AG04450 (cell line): ENCODE results near the gene FUCA1. TPM values are rescaled to one million over a fixed set of nuclear protein-coding genes. Genes with fewer than 3 reads are reported as not detected.
A peak's percentile ranks its signal among the peaks of the same experiment; 100 is the strongest.

Experiments used
- CTCF ChIA-PET: fragments of 300-600, 350-600 bp; formaldehyde crosslinking; extraction: SDS; loops from one replicate; lab custom pipeline; 2022; ENCODE audit warnings: antibody characterized with exemption, inconsistent platforms; lab: Charles Lee
- POLR2A ChIA-PET: fragments of 350-600 bp; formaldehyde crosslinking; extraction: SDS; loops from one replicate; lab custom pipeline; 2021; ENCODE audit warnings: antibody characterized with exemption, inconsistent platforms; lab: Yijun Ruan, JAX
- DNase-seq: peaks from one replicate; pipeline ENCODE4 v3.0.0-alpha.2; 2011; ENCODE audit warnings: low read depth, low spot score
- H3K27ac ChIP-seq: one replicate; pipeline ENCODE4 v1.5.1; 2012; ENCODE audit warnings: low read depth, low read length, control low read depth
- H3K27me3 ChIP-seq: one replicate; pipeline ENCODE4 v1.6.0; 2012; ENCODE audit warnings: low read length; ENCODE audit not compliant: control insufficient read depth, insufficient read depth
- H3K4me3 ChIP-seq: 2 replicates; pipeline ENCODE4 v1.5.1; 2011; ENCODE audit warnings: mild to moderate bottlenecking, low read depth, low read length, control low read depth
- H3K9me3 ChIP-seq: 2 replicates; pipeline ENCODE4 v1.5.1; 2012; ENCODE audit warnings: low read length; ENCODE audit not compliant: control insufficient read depth, insufficient read depth
- polyA plus RNA-seq: library from polyadenylated mRNA; depleted of rRNA; stranded (reverse); fragments of >200 nt; gene quantifications from 2 replicates; pipeline ENCODE4 v1.2.3, GENCODE V29; 2011
- TF ChIP-seq, protein P1 (sequence below): IDR thresholded peaks from 2 replicates; pipeline ENCODE4 v1.5.1; 2011; ENCODE audit warnings: low read depth, low read length, control low read depth, inconsistent platforms

The FUCA1 gene
- polyA plus RNA-seq, 1 experiment: 3.9 TPM

DNA sequence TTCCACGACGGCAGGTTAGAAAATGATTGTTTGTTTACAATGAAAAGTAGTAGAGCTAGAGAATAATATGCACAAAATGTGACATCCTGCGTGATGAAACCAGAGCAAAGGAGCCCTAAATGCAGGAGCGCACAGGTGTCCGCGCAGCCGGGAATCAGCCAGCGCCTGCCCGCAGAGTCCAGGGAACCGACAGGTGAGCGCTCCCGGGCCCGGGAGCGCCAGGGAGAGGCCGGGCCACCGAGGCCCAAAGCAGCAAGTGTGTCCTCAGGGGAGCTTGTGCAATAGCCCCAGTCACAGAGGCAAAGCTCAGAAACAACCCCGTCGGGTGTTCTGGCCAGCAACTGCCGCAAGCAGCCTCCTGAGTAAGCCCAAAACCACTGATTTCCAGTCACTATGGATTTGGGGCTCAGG is 66.7 kb downstream of the FUCA1 start:
- ChIA-PET POLR2A (interaction anchor here (0.7 to 1.0 kb wide), 3 partner anchors 10 to 24 kb away, joined by 3 read pairs; partner anchors contain the start of gene HMGCL), CTCF (interaction anchor here (1.3 to 2.4 kb wide), 2 partner anchors 8 to 68 kb away, joined by 3 to 7 read pairs; no protein-coding TSS in a partner anchor)
- no peak for DNase-seq
- H3K9me3 ChIP-seq: no peaks in the 10 kb centered on the region; the same call in 1 of the 2 replicates
- TF ChIP-seq, protein P1, sequence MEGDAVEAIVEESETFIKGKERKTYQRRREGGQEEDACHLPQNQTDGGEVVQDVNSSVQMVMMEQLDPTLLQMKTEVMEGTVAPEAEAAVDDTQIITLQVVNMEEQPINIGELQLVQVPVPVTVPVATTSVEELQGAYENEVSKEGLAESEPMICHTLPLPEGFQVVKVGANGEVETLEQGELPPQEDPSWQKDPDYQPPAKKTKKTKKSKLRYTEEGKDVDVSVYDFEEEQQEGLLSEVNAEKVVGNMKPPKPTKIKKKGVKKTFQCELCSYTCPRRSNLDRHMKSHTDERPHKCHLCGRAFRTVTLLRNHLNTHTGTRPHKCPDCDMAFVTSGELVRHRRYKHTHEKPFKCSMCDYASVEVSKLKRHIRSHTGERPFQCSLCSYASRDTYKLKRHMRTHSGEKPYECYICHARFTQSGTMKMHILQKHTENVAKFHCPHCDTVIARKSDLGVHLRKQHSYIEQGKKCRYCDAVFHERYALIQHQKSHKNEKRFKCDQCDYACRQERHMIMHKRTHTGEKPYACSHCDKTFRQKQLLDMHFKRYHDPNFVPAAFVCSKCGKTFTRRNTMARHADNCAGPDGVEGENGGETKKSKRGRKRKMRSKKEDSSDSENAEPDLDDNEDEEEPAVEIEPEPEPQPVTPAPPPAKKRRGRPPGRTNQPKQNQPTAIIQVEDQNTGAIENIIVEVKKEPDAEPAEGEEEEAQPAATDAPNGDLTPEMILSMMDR: no peak
- peak overlapping the region; percentile 57 for H3K27ac ChIP-seq
- no peaks in the 10 kb centered on the region for H3K27me3 ChIP-seq
- peak overlapping the region; percentile 91 for H3K4me3 ChIP-seq

DNA sequence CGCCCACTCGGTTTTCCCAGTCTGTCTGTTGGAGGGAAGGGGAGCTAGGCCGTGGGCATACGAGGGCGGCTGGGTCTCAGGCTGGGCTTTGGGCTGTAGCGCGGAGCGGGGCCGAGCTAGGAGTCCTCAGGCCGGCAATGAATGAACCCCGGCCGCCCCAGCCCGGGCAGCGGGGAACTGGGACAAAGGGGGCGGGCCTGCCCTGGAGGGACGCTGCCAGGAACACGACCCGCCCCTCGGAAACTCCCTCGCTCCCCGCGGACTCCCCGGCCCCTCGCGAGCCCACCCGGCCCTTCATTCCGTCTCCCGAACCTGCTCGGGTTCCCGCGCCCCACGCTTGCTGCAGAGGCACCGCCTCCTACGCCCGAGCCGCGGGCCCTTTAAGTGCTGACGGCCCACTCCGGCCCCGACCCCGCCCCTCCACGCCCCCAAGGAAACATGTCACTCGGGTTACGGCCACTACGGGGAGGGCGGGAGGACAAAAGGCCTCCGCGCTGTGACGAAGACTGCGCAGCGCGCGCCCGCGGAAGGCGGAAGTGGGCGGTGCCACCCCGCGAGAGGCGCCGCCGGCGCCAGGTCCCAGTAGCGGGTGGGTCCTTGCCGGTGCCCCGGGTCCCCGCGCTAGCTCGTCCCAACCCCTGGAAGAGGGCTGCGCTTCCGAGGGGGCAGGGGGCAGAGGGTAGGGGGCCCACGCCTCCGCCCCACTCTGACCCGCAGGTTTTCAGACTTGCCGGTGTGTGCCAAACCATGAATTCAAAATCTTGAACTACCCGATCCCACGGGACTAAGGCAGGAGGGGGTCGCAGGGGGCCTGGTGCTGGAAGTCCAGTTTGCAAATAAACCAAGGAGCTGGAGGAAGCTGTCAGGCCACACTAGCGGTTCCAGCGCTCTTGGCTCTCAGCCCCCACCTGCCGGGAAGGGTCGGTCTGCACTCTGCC is 67.4 kb downstream of the FUCA1 start, which contains the start of gene GALE:
TSS of gene GALE (minus strand) at position 355 of the 938 bp plus-strand sequence. CDS start 1,747 bp downstream, outside the sequence.
- POLR2A ChIA-PET: interaction anchor here (0.6 to 2.0 kb wide), 5 partner anchors 10 to 617 kb away, joined by 3 to 8 read pairs (median 3); partner anchors contain the start of genes HMGCL and LYPLA2
- CTCF ChIA-PET: interaction anchor here (1.3 to 2.4 kb wide), 2 partner anchors 9 to 68 kb away, joined by 3 to 7 read pairs; no protein-coding TSS in a partner anchor
- no peaks in the 10 kb centered on the region; the same call in 1 of the 2 replicates for H3K9me3 ChIP-seq
- no peaks in the 10 kb centered on the region for H3K27me3 ChIP-seq
- peak; percentile 81 for DNase-seq
- TF ChIP-seq, protein P1: no peak
- peak within 1 kb of the TSS; percentile 73 for H3K27ac ChIP-seq
- H3K4me3 ChIP-seq: peak within 1 kb of the TSS; percentile 91

DNA sequence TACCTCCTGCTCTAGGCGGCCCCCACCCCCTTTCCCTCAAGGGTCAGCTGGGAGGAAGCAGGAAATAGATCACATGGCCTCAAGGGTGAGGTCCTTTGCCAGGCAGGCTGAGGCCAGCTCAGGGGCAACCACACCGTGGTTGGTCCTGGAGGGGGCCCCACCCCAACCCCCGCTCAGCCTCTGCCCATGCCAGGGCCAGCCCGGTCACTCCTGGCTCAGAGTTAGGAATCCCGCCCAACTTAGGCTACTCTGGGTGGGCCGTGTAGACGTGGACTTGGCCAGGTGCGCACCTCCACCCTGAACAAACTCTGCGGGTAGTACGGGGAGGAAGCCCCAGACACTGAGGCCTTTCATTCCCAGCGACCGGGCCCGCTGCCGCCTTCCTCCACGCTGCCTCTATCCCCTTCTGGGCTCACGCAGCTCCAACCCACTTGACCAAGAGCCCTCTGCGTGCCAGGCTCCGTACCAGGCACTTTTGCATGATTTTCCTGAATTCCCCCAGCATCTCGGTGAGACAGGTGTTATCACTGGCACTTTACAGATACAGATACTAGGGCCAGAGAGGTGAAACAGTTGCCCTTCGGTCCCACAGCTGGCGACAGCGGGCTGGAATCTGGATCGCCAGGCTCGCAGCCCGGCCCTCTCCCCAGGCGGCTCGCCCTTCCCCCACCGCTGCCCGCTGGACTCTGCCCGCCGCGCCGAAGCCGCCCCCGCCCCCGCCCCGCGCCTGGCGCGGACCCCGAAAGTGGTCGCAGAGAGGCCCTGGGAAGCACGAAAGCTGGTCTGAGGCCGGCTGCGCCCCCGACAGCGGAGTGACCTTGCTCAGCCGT is 68.3 kb downstream of the FUCA1 start:
- Histone ChIP-seq H3K9me3 (no peaks in the 10 kb centered on the region; the same call in 1 of the 2 replicates), H3K4me3 (peak overlapping the region; percentile 91), H3K27ac (peak overlapping the region; percentile 73), H3K27me3 (no peaks in the 10 kb centered on the region)
- TF ChIP-seq, protein P1: no peak
- POLR2A ChIA-PET: interaction anchor here (0.6 to 2.0 kb wide), 4 partner anchors 9 to 618 kb away, joined by 3 to 8 read pairs (median 5); partner anchors contain the start of genes HMGCL and LYPLA2
- CTCF ChIA-PET: interaction anchor here (1.3 to 2.4 kb wide), 2 partner anchors 10 to 28 kb away, joined by 4 to 7 read pairs; no protein-coding TSS in a partner anchor
- no peak for DNase-seq

DNA sequence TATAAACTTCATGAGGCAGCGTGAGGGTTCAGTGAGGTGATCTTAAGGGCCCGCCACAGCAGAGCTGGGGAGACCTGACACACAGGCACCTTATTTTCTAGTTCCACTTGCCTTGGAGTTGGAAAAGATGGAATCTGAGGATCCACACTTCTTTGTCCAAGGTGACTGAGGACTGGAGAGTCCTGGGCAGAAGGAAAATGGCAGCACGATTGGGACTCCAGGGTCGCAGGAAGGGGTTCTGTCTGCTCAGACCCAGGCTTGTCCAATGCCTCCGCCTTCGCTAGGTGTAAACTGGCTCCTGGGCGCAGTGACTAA is 68.9 kb downstream of the FUCA1 start:
- POLR2A ChIA-PET: interaction anchor here (1.8 to 2.0 kb wide), 2 partner anchors 9 to 19 kb away, joined by 7 to 8 read pairs; partner anchors contain the start of gene LYPLA2
- H3K27ac ChIP-seq: peak overlapping the region; percentile 67
- H3K9me3 ChIP-seq: no peaks in the 10 kb centered on the region; the same call in 1 of the 2 replicates
- H3K27me3 ChIP-seq: no peaks in the 10 kb centered on the region
- peak overlapping the region; percentile 91 for H3K4me3 ChIP-seq
- no peak for DNase-seq
- CTCF ChIA-PET: interaction anchor here (1.3 kb wide), 1 partner anchor 27 kb away, joined by 4 read pairs; no protein-coding TSS in a partner anchor
- TF ChIP-seq, protein P1: no peak
